Brain microvascular endothelial cell (primary cell): Measurements from ENCODE around the gene ERP44.

Source experiments
- DNase-seq: peaks from one replicate; pipeline ENCODE4 v3.0.0-alpha.2; 2020
- H3K27ac ChIP-seq: fragments of 250-450 bp; sonication (Bioruptor Pico); 2 replicates; pipeline ENCODE4 v1.5.1; 2020; ENCODE audit warnings: mild to moderate bottlenecking, moderate library complexity
- H3K27me3 ChIP-seq: fragments of 250-450 bp; sonication (Bioruptor Pico); replicated peaks from 2 replicates; pipeline ENCODE4 v1.5.1; 2020; ENCODE audit warnings: mild to moderate bottlenecking
- H3K36me3 ChIP-seq: fragments of 250-450 bp; sonication (Bioruptor Pico); replicated peaks from 2 replicates; pipeline ENCODE4 v1.5.1; 2020; ENCODE audit warnings: mild to moderate bottlenecking
- H3K4me3 ChIP-seq: 2 replicates; pipeline ENCODE4 v1.5.1; 2011; ENCODE audit warnings: low read depth, mild to moderate bottlenecking, control low read depth, low read length, moderate library complexity
- CTCF ChIP-seq: IDR thresholded peaks from 2 replicates; pipeline ENCODE4 v1.5.1; 2011; ENCODE audit warnings: low read depth, mild to moderate bottlenecking, moderate library complexity, low read length, control low read depth, inconsistent platforms; ENCODE audit errors: missing control alignments
- in situ Hi-C: cut with HindIII; loops from 2 replicates; pipeline ENCODE4 v1.10.0; 2017; ENCODE audit warnings: low sequenced_read_pairs, low pct_ligation_motif_present

Gene ERP44

GRCh38 chr9:100058699-100059579 is 39.9 kb downstream of the ERP44 start:
- in situ Hi-C loops: no loop called here

GRCh38 chr9:100057624-100058023 is 41.2 kb downstream of the ERP44 start:
- no peak for DNase-seq
- no peaks in the 10 kb centered on the region for H3K27me3 ChIP-seq
- H3K36me3 ChIP-seq: no peaks in the 10 kb centered on the region
- no peak overlapping the region for H3K27ac ChIP-seq
- no peak overlapping the region for H3K4me3 ChIP-seq
- TF ChIP-seq CTCF: no peak
- in situ Hi-C loops: no loop called here

More at GRCh38 chr9:100058699-100059579, 39.9 kb downstream of the ERP44 start:
- Histone ChIP-seq H3K36me3 (no peaks in the 10 kb centered on the region), H3K27me3 (no peaks in the 10 kb centered on the region), H3K27ac (no peak overlapping the region), H3K4me3 (no peak overlapping the region)
- DNase-seq: no peak
- TF ChIP-seq CTCF: no peak

GRCh38 chr9:100056561-100056960 is 42.2 kb downstream of the ERP44 start:
- in situ Hi-C loops: no loop called here
- Histone ChIP-seq H3K36me3 (peaks cover 1% of the 10 kb centered on the region), H3K27ac (no peak overlapping the region), H3K4me3 (no peak overlapping the region), H3K27me3 (no peaks in the 10 kb centered on the region)
- DNase-seq: no peak
- TF ChIP-seq CTCF: no peak

GRCh38 chr9:100052375-100052774 is 46.4 kb downstream of the ERP44 start:
- peaks cover 8% of the 10 kb centered on the region for H3K36me3 ChIP-seq

GRCh38 chr9:100049551-100049950 is 49.2 kb downstream of the ERP44 start:
- DNase-seq: no peak
- Histone ChIP-seq H3K4me3 (no peak overlapping the region), H3K27me3 (no peaks in the 10 kb centered on the region), H3K27ac (no peak overlapping the region), H3K36me3 (peaks cover 8% of the 10 kb centered on the region)
- TF ChIP-seq CTCF: no peak
- in situ Hi-C loops: no loop called here

More at GRCh38 chr9:100052375-100052774, 46.4 kb downstream of the ERP44 start:
- Histone ChIP-seq H3K27ac (no peak overlapping the region), H3K4me3 (no peak overlapping the region), H3K27me3 (no peaks in the 10 kb centered on the region)
- DNase-seq: no peak
- in situ Hi-C loops: no loop called here
- TF ChIP-seq CTCF: no peak

- no peak for TF ChIP-seq CTCF
- in situ Hi-C loops: no loop called here
- DNase-seq: no peak
- Histone ChIP-seq H3K27ac (no peak overlapping the region), H3K4me3 (no peak overlapping the region), H3K36me3 (no peaks in the 10 kb centered on the region), H3K27me3 (no peaks in the 10 kb centered on the region)
Observed at GRCh38 chr9:100038472-100038871, 60.3 kb downstream of the ERP44 start.
